ENCODE data around the gene ECHS1. TPM values are rescaled to one million over a fixed set of nuclear protein-coding genes. Genes with fewer than 3 reads are reported as not detected.

ECHS1 gene
- polyA plus RNA-seq, 3 donors: 34.6 to 102 (median 85.1) TPM

- Mint-ChIP-seq H3K36me3 (peaks cover 73 to 88% of the 10 kb centered on the region in 2 donors), H3K4me3 (no peak overlapping the region), H3K27me3 (ENCODE audit: low read depth in 3 of 3) (peaks cover 0 to 2% (median 1%) of the 10 kb centered on the region in 3 donors), H3K4me1 (no peaks in the 10 kb centered on the region), H3K27ac (no peak overlapping the region), H3K9me3 (peaks cover 40 to 68% (median 49%) of the 10 kb centered on the region in 7 donors)
- Histone ChIP-seq H3K4me1 (ENCODE audit: control insufficient read depth in 1 of 2, insufficient read depth in 2 of 2, low read length in 2 of 2) (no peaks in the 10 kb centered on the region), H3K27ac (ENCODE audit: low read depth in 1 of 2, low read length in 2 of 2) (no peak overlapping the region), H3K9ac (ENCODE audit: insufficient read depth, low read length, poor library complexity, severe bottlenecking) (no peak overlapping the region), H3K36me3 (replicated peaks in 1 of 2; ENCODE audit: control insufficient read depth in 1 of 2, insufficient read depth in 2 of 2, low read length in 2 of 2) (peaks cover 46 to 74% of the 10 kb centered on the region in 2 donors), H3K4me3 (replicated peaks in 1 of 3; ENCODE audit: low read depth in 2 of 3, low read length in 3 of 3) (no peak overlapping the region), H3K79me2 (ENCODE audit: insufficient read depth, low read length) (peaks cover 7% of the 10 kb centered on the region), H4K20me1 (ENCODE audit: insufficient read depth, low read length) (no peaks in the 10 kb centered on the region), H3K9me3 (replicated peaks in 1 of 2; ENCODE audit: control insufficient read depth in 1 of 2, insufficient read depth in 1 of 2, low read length in 2 of 2) (peaks cover 23 to 30% of the 10 kb centered on the region in 2 donors), H3K4me2 (replicated peaks; ENCODE audit: extremely low read depth, low read length, poor library complexity, severe bottlenecking) (no peak overlapping the region), H2AFZ (ENCODE audit: insufficient read depth, low read depth, low read length, poor library complexity, severe bottlenecking) (no peak overlapping the region), H3K27me3 (ENCODE audit: control insufficient read depth in 2 of 2, insufficient read depth in 2 of 2, low read length in 2 of 2) (no peaks in the 10 kb centered on the region)
- TF ChIP-seq, protein P1, sequence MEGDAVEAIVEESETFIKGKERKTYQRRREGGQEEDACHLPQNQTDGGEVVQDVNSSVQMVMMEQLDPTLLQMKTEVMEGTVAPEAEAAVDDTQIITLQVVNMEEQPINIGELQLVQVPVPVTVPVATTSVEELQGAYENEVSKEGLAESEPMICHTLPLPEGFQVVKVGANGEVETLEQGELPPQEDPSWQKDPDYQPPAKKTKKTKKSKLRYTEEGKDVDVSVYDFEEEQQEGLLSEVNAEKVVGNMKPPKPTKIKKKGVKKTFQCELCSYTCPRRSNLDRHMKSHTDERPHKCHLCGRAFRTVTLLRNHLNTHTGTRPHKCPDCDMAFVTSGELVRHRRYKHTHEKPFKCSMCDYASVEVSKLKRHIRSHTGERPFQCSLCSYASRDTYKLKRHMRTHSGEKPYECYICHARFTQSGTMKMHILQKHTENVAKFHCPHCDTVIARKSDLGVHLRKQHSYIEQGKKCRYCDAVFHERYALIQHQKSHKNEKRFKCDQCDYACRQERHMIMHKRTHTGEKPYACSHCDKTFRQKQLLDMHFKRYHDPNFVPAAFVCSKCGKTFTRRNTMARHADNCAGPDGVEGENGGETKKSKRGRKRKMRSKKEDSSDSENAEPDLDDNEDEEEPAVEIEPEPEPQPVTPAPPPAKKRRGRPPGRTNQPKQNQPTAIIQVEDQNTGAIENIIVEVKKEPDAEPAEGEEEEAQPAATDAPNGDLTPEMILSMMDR (IDR thresholded peaks at IDR 0.05): no peak
- DNase-seq: no peak
- intact Hi-C loops (cut with micrococcal nuclease): no loop called here
Measured at GRCh38 chr10:133412381-133412711, 39.2 kb upstream of the ECHS1 start.

DNA sequence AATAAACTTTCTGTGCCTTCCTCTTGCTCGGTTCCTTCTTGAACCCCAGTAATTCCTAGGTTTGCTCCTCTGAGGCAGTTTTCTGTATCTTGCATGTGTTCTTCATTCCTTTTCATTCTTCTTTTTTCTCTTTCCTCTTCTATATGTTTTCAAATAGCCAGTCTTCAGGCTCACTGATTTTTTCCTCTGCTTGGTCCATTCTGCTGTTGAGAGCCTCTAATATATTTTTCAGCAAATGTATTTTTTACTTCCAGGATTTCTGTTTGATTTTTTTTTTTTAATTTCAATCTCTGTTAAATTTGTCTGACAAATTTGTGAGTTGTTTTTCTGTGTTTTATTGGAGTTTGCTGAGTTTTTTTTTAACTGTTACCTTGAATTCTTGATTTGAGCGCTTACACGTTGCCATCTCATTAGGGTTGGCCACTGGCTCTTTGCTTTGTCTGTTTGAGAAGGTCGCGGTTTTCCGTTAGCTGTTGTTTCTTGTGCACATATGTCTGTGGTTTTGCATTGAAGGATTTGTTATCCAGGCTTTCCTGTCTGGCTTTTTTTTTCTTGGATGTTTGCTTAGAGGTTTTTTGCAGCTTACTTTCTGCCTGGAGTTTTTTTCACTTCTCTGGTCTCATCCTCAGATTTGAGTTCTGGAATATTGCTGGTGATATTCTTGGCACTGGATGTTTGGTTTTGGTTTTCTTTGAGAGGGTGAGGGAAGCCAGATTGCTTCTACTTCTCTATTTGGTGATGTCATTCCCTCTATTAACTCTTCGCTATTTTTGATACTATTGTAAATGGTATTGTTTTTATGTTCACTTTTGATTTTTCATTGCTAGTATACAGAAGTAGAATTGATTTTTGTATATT is 38.6 kb upstream of the ECHS1 start:
- TF ChIP-seq, protein P1 (IDR thresholded peaks at IDR 0.05): no peak

More for the DNA sequence above, 38.6 kb upstream of the ECHS1 start:
- Mint-ChIP-seq H3K36me3 (peaks cover 79 to 94% of the 10 kb centered on the region in 2 donors), H3K4me1 (no peaks in the 10 kb centered on the region), H3K27me3 (ENCODE audit: low read depth in 3 of 3) (peaks cover 0 to 2% (median 1%) of the 10 kb centered on the region in 3 donors), H3K9me3 (peaks cover 40 to 68% (median 49%) of the 10 kb centered on the region in 7 donors), H3K4me3 (no peak overlapping the region), H3K27ac (no peak overlapping the region)
- Histone ChIP-seq H3K27ac (ENCODE audit: low read depth in 1 of 2, low read length in 2 of 2) (no peak overlapping the region), H3K9me3 (replicated peaks in 1 of 2; ENCODE audit: control insufficient read depth in 1 of 2, insufficient read depth in 1 of 2, low read length in 2 of 2) (peaks cover 23 to 30% of the 10 kb centered on the region in 2 donors), H3K79me2 (ENCODE audit: insufficient read depth, low read length) (peaks cover 7% of the 10 kb centered on the region), H4K20me1 (ENCODE audit: insufficient read depth, low read length) (no peaks in the 10 kb centered on the region), H3K36me3 (replicated peaks in 1 of 2; ENCODE audit: control insufficient read depth in 1 of 2, insufficient read depth in 2 of 2, low read length in 2 of 2) (peaks cover 49 to 79% of the 10 kb centered on the region in 2 donors), H3K27me3 (ENCODE audit: control insufficient read depth in 2 of 2, insufficient read depth in 2 of 2, low read length in 2 of 2) (no peaks in the 10 kb centered on the region), H3K4me2 (replicated peaks; ENCODE audit: extremely low read depth, low read length, poor library complexity, severe bottlenecking) (no peak overlapping the region), H3K9ac (ENCODE audit: insufficient read depth, low read length, poor library complexity, severe bottlenecking) (no peak overlapping the region), H2AFZ (ENCODE audit: insufficient read depth, low read depth, low read length, poor library complexity, severe bottlenecking) (no peak overlapping the region), H3K4me3 (replicated peaks in 1 of 3; ENCODE audit: low read depth in 2 of 3, low read length in 3 of 3) (no peak overlapping the region), H3K4me1 (ENCODE audit: control insufficient read depth in 1 of 2, insufficient read depth in 2 of 2, low read length in 2 of 2) (no peaks in the 10 kb centered on the region)
- WGBS (ENCODE audit: insufficient coverage): 100% methylated on average over 3 of the region's 7 CpGs
- DNase-seq: no peak
- intact Hi-C loops (cut with micrococcal nuclease): no loop called here

Measured in CD14-positive monocyte (primary cell).